Measurements from ENCODE around the gene GNPTAB. TPM values are rescaled to one million over a fixed set of nuclear protein-coding genes. Genes with fewer than 3 reads are reported as not detected.

GNPTAB gene
- total RNA-seq, 2 donors from 2014 or later: 27.8 to 30.5 TPM

GRCh38 chr12:101876861-101877805 lies 46.4 kb upstream of the GNPTAB start, which contains the start of gene DRAM1:
Gene DRAM1 (plus strand): TSS chr12:101877580. CDS start chr12:101877790, 210 bp downstream.
- Mint-ChIP-seq H3K9me3 (no peaks in the 10 kb centered on the region), H3K36me3 (ENCODE audit: low read depth) (no peaks in the 10 kb centered on the region), H3K4me3 (peak within 1 kb of the TSS; percentile 73), H3K27me3 (ENCODE audit: insufficient read depth) (peaks cover 13% of the 10 kb centered on the region), H3K4me1 (peaks cover 4% of the 10 kb centered on the region), H3K27ac (peak within 1 kb of the TSS; percentile 79)
- H3K9me3 ChIP-seq (ENCODE audit: control insufficient read depth, low read length): no peaks in the 10 kb centered on the region
- H3K27me3 ChIP-seq (ENCODE audit: control insufficient read depth, insufficient read depth, low read length, poor library complexity, severe bottlenecking): peaks cover 12% of the 10 kb centered on the region
- peak within 1 kb of the TSS; percentile 55 for H3K9ac ChIP-seq (ENCODE audit: extremely low read depth, low read length, poor library complexity, severe bottlenecking)
- H3K27ac ChIP-seq (ENCODE audit: low read depth, low read length): no peak within 1 kb of the TSS
- peak; percentile 96 for DNase-seq
- peak within 1 kb of the TSS; percentile 81 for H3K4me3 ChIP-seq (ENCODE audit: low read length)
- no peaks in the 10 kb centered on the region for H3K4me1 ChIP-seq (ENCODE audit: control insufficient read depth, insufficient read depth, low read length)
- 8 to 24% methylated on average over 23 to 105 of the region's 105 CpGs for WGBS, 2 experiments (ENCODE audit: insufficient coverage in 1 of 2, insufficient read length in 1 of 2)
- peak; percentile 40 for TF ChIP-seq CTCF (conservative IDR thresholded peaks at IDR 0.05)
- no peaks in the 10 kb centered on the region for H3K36me3 ChIP-seq (ENCODE audit: control insufficient read depth, insufficient read depth, low read length)

- Mint-ChIP-seq H3K36me3 (ENCODE audit: low read depth) (no peaks in the 10 kb centered on the region), H3K4me3 (peak overlapping the region; percentile 73), H3K27me3 (ENCODE audit: insufficient read depth) (peaks cover 13% of the 10 kb centered on the region), H3K27ac (no peak overlapping the region), H3K9me3 (no peaks in the 10 kb centered on the region), H3K4me1 (peaks cover 4% of the 10 kb centered on the region)
- Histone ChIP-seq H3K27me3 (ENCODE audit: control insufficient read depth, insufficient read depth, low read length, poor library complexity, severe bottlenecking) (peaks cover 12% of the 10 kb centered on the region), H3K4me3 (ENCODE audit: low read length) (peak overlapping the region; percentile 81), H3K4me1 (ENCODE audit: control insufficient read depth, insufficient read depth, low read length) (no peaks in the 10 kb centered on the region), H3K27ac (ENCODE audit: low read depth, low read length) (no peak overlapping the region), H3K36me3 (ENCODE audit: control insufficient read depth, insufficient read depth, low read length) (no peaks in the 10 kb centered on the region), H3K9me3 (ENCODE audit: control insufficient read depth, low read length) (no peaks in the 10 kb centered on the region), H3K9ac (ENCODE audit: extremely low read depth, low read length, poor library complexity, severe bottlenecking) (no peak overlapping the region)
- DNase-seq: peak; percentile 52
- WGBS, 2 experiments (ENCODE audit: insufficient coverage in 1 of 2, insufficient read length in 1 of 2): 74 to 89% methylated on average over 2 to 9 of the region's 9 CpGs
- TF ChIP-seq CTCF (conservative IDR thresholded peaks at IDR 0.05): no peak
Measured at GRCh38 chr12:101876322-101876860, 45.6 kb upstream of the GNPTAB start.

- no peak overlapping the region for H3K27ac Mint-ChIP-seq
- H3K4me1 ChIP-seq (ENCODE audit: control insufficient read depth, insufficient read depth, low read length): no peaks in the 10 kb centered on the region
- DNase-seq: no peak
- no peaks in the 10 kb centered on the region for H3K9me3 Mint-ChIP-seq
- H3K27me3 Mint-ChIP-seq (ENCODE audit: insufficient read depth): peaks cover 13% of the 10 kb centered on the region
- peaks cover 12% of the 10 kb centered on the region for H3K27me3 ChIP-seq (ENCODE audit: control insufficient read depth, insufficient read depth, low read length, poor library complexity, severe bottlenecking)
- no peak overlapping the region for H3K4me3 ChIP-seq (ENCODE audit: low read length)
- 94 to 100% methylated on average over 4 to 9 of the region's 9 CpGs for WGBS, 2 experiments (ENCODE audit: insufficient coverage in 1 of 2, insufficient read length in 1 of 2)
- no peak overlapping the region for H3K27ac ChIP-seq (ENCODE audit: low read depth, low read length)
- no peaks in the 10 kb centered on the region for H3K36me3 ChIP-seq (ENCODE audit: control insufficient read depth, insufficient read depth, low read length)
- TF ChIP-seq CTCF (conservative IDR thresholded peaks at IDR 0.05): no peak
- H3K9ac ChIP-seq (ENCODE audit: extremely low read depth, low read length, poor library complexity, severe bottlenecking): no peak overlapping the region
- H3K4me1 Mint-ChIP-seq: peaks cover 4% of the 10 kb centered on the region
- H3K4me3 Mint-ChIP-seq: no peak overlapping the region
- H3K36me3 Mint-ChIP-seq (ENCODE audit: low read depth): no peaks in the 10 kb centered on the region
- no peaks in the 10 kb centered on the region for H3K9me3 ChIP-seq (ENCODE audit: control insufficient read depth, low read length)
Measured at GRCh38 chr12:101875162-101875561, 44.4 kb upstream of the GNPTAB start.

Measured in endodermal cell (in vitro differentiated cells).